ENCODE results near the gene RIPOR3. TPM values are rescaled to one million over a fixed set of nuclear protein-coding genes. Genes with fewer than 3 reads are reported as not detected.
"Not testable (repeated sequence)": the region's sequence is repeated elsewhere in the genome, so short reads cannot be mapped to it uniquely, and the experiment has no call there.

Gene RIPOR3
- total RNA-seq, 1 donor from 2014 or later, result 3.4 TPM

DNA sequence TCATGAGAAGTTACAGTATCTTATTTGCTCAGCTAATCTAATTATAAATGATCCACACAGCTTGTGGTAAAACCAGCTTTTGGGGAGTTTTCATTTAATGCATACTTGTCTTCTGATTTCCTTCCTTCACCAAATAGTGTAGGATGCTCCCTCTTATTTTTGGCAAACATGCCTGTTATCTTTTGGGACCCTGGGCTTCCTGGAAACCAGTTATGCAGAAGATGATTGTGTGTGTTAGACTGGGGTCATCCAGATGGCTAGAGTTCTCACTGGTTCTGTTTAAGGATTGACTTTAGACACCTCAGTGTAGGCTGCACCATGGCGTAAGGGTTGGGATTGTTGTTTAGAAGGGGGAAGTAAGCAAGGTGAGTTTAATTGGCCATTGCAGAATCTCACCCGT is 119.9 kb downstream of the RIPOR3 start:
- intact Hi-C loops (cut with DNase I), result loop anchor here (10.0 kb wide), 1 partner anchor 257 kb away; no protein-coding TSS in a partner anchor
- DNase-seq (ENCODE audit: low spot score), result no peak

DNA sequence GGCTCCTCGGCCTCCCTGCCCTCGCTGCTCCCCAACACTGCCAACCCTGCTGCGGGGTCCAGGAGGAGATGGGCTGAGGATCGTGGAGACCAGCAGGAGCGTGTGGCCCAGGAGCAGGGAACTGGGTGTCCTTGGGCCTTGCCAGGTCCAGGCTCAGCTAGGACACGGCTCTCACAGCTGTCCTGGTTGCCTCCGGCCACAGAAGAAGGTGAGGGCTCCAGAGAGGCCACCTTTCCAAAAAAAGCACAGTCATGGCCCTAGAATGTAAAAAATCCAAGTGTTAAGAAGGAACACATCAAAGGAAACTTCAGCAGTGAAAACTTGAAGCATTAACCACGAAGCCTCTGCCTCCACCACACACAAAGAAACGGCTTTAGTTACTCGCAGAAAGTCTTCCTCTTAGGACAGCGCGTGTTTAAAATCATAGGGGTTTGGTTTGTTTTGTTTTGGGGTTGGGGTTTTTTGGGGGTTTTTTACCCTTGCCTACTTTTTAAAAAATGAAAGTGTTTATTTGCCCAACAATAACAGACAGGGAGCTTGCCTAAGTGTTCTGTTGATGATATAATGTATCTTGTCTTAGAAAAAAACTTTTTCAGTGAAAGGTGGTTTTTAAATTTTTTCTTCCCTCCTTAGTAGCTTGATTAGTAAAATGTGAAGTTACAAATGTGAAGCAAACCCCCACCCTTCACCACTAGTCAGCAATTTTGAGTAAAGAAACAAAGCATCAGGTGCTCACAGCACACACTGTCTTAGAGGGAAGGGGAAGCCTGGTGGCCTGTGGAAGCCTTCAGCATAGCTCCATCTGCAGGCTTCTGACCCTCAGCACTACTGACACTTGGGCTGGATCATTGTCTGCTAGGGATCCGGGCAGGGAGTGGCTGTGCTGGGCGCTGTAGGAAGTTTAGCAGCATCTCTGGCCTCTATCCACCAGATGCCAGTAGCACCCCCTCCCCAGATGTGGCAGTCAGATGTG is 121.2 kb downstream of the RIPOR3 start:
- DNase-seq (ENCODE audit: low spot score), result no peak

DNA sequence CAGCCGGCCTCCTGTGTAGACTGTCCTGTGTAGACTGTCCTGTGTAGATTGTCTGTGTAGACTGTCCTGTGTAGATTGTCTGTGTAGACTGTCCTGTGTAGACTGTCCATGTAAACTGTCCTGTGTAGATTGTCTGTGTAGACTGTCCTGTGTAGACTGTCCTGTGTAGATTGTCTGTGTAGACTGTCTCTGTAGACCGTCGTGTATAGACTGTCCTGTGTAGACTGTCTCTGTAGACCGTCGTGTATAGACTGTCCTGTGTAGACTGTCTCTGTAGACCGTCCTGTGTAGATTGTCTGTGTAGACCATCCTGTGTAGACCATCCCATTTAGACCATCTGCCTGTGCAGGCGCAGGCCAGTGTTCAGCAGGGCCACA is 121.9 kb downstream of the RIPOR3 start:
- intact Hi-C loops (cut with DNase I), result not testable (repeated sequence)

More for the DNA sequence above, 121.2 kb downstream of the RIPOR3 start:
- intact Hi-C loops (cut with DNase I), result loop anchor here (10.0 kb wide), 1 partner anchor 255 kb away; no protein-coding TSS in a partner anchor

DNA sequence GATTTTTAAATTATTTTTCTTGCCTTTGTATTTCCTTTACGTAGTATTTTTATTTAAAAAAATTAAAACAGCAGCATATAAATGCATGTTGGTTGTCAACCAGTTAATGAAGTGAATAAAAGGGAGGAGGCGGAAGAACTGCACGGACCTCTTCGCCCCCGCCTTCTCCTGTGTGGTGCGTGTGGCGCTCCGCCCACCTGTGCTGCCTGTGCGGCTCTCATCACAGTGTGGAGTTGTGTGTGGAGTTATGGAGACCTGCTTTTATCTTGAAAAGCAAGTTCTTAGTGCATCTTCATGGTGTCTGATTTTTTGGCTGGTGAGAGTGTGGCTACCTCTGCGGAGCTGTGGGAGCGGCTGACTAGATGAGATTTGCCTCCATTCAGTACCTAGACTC is 122.8 kb downstream of the RIPOR3 start:
- no peak for DNase-seq (ENCODE audit: low spot score)
- intact Hi-C loops (cut with DNase I), result no loop called here

More for the DNA sequence above, 121.9 kb downstream of the RIPOR3 start:
- not testable (repeated sequence) for DNase-seq (ENCODE audit: low spot score)

DNA sequence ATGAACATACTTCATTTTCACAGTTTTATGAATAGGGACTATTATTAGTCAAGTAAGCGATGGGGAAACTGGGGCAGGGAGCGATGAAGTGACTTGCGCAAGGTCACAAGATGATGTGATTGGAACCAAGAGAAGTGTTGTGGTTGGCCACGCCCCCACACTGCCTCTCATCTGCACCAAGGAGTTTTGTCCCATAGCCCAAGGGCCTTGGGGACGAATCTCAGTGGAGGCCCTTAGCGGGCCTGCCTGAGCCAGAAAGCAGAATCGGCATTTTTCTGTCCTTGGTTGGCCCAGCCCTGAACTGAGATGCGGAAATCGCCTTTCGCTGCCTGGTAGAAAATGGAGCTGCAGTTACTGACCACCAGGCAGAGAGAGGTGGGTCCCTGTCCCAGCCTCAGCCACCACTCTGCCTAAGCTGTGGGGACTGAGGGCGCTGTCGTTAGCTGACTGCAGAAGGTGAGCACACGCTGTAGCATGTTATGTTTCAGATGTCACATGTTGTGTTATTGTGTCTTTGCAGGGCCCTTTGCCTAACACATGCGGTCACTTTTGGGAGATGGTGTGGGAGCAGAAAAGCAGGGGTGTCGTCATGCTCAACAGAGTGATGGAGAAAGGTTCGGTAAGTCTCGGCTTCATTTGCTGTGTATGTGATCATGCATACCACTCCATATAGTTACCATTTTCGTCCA is 123.3 kb downstream of the RIPOR3 start:
- intact Hi-C loops (cut with DNase I), result no loop called here
- DNase-seq (ENCODE audit: low spot score), result no peak

DNA sequence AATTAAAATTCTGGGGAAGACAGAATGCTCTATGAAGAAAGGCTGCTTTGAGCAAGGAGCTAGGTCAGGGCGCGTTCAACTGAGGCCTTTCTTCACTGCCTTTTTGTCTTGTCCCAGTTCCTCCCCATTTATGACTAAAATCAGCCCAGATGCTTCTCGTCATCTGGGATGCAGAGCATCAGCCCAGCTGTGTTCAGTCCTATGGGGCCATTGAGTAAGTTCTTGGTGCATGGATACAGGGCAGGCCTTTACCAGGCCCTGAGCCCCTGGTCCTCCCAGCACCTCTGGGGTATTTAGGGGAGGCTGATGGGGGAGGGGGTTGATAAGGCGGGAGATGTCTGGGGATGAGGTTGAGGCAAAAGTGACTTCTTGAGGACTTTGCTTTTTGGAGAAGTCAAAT is 125.5 kb downstream of the RIPOR3 start:
- no peak for DNase-seq (ENCODE audit: low spot score)
- intact Hi-C loops (cut with DNase I), result no loop called here

DNA sequence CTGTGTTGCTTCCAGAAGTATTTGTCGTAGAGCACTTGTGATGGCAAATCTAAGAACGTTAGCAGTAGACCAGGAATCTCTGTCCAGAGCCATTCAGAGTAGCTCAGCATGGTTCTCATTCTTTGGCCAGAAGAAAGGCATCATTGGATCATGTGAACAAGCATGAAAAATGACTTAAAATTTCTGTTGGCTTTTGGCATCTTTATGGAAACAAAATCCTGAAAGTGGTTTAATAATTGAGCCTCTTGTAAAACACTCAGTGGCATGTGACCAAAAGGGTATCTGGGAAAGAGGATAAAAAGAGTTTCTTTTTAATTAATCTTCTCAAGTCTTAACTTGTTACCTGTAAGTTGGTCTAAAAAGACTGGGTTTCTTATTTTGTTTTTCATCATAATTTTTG is 126.0 kb downstream of the RIPOR3 start:
- no peak for DNase-seq (ENCODE audit: low spot score)
- intact Hi-C loops (cut with DNase I), result no loop called here

DNA sequence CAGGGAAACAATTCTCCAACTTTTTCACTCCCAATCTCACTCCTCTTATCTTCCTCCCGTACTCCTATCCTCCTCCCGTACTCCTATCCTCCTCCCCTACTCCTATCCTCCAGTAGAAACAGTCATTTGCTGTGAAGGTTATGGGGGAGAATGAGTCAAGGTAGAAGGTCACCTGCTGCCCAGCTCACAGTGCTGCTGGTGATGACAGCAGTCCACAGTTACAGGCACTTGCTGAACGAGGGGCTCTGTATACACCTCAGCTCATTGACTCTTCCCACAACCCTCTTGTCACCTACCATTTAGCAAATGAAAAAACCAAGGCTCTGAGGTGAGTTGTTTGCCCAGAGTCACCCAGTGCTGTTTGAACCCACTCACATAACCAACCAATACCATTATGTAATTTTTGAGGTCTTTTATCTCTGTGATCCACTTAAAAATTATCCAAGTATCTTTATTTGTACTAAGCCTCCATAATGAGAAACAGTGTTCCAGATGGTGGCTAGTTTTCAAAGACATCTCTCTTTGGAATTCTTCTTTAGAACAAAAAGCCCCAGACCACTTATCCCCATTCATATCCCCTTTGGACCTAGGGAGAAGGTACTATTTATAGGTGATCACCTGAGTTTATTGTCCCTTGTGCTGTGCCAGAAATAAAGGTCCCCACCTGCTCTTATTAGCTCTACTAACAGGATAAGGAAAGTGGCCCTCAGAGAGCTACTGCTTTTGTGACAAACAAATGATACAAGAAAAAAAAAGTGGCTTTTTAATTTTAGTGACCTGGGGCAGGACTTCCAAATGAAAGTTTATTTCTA is 128.0 kb downstream of the RIPOR3 start:
- DNase-seq (ENCODE audit: low spot score), result no peak
- intact Hi-C loops (cut with DNase I), result no loop called here

DNA sequence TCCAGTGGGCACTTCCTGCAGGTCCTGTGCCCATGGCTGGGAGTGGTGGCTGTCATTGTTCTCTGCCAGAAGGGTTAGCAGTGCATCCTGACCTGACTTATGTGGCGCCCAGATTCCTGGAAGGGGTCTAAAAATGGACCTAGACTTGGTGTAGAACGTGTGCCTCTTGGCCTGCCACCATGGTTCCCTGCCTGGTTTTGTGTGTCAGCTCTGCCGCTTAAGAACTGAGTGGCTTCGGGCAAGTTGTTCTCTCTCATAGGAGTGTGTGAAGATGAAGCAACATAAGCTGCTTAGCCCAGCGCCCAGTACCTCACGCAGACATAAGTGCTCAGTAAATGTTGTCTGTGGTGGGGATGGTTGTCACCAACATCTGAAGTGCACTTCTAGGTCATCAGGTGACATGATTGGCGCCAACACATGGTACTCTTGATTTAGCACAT is 129.1 kb downstream of the RIPOR3 start:
- intact Hi-C loops (cut with DNase I), result no loop called here
- DNase-seq (ENCODE audit: low spot score), result no peak

DNA sequence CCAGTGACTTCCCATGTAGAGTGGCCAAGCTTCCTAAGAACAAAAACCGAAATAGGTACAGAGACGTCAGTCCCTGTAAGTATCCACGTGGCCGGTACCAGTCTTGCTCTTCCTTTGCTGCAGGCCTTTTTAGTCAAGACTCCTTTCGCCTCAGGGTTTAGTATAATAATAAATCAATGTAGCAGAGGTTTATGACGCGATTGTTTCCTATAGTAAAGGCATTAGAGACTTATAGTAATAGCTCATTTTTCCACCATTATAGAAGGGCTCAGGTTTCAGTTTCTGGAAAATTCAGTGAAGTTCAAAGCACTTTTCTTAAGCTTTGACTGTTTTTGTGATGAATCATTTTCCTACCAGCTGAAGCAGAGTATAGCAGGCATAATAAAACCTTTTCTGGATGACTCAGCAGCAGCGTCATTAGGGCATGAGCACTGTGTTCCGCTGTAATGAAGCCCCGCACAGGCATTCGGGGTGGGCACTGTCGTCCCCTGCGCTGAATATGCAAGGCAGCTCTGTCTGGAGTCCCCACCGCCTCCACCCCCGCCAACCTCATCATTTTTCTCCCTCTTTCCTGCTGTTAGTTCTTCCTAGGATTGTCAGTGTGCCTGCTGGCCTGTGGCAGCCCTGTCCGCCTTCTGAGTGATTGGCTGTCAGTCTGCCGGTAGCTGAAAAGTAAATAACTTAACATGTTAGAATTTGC is 129.8 kb downstream of the RIPOR3 start:
- intact Hi-C loops (cut with DNase I), result no loop called here
- no peak for DNase-seq (ENCODE audit: low spot score)

DNA sequence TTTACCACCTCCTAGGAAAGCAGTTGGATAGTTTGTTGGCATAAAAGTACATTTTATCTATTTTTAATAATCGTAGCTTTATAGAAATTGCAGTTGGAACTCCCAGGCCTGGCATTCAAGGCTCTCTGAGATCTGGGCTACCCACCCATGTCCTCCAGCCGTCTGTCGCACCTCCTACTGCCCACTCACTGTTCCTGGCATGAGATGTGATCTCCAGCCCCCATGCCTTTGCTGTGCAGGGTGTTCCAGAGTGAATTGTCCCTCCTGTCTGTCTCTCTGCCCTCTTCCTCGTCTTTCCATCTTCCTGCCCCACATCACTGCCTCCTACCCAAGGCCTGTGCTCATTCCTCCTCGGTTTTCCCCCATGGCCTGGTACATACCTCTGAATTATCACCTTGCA is 130.5 kb downstream of the RIPOR3 start:
- intact Hi-C loops (cut with DNase I), result no loop called here
- DNase-seq (ENCODE audit: low spot score), result no peak

DNA sequence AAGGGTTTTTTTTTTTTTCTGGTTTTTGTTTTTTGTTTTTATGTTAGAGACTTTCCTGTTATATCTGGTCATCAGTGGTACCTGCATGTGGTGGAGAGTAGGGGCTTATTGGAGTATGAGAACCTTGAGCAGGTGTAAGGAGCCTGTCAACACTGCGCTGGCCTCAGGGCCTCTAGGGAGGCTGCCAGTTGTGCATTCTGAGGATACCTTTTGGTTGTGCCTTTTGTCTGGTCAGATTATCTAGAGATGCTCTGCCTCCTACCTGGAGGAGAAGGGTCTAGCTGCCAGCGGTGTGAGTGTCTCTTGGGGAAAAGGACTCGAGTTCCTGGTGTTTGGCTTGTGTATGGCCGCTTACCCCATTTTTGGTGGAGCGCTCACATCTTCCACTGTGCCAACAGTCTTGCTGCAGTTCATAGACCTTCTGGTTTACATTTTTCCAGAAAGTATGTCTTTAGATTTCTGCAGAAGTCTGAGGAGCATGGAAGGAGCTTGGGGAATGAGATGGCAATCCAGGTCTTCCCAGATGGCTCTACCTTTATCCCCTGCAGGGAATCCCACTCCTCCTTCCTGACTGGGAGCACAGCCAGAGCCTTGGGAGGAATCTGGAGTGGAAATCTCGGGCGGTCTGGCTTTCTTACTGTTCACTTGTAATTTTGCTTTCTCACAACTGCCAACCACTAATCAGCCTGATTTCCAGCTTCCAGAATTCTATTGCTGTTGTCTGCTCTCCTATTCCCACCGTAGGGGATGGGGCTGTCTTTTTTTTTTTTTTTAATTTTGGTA is 131.3 kb downstream of the RIPOR3 start:
- intact Hi-C loops (cut with DNase I), result no loop called here
- no peak for DNase-seq (ENCODE audit: low spot score)

DNA sequence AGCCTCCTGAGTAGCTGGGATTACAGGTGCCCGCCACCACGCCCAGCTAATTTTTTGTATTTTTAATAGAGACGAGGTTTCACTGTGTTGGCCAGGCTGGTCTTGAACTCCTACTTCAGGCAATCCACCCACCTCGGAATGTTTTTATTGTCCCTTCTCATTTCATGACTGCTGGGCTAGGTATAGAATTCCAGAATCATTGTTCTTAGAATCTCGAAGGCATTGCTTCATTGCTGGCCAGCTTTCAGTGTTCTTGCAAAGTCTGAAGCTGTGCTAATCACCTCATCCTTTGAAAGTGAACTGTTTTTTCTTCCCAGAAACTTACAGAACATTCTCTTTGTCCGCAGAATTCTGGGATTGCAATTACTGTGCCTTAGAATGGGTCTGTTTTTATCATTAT is 132.2 kb downstream of the RIPOR3 start:
- intact Hi-C loops (cut with DNase I), result no loop called here
- DNase-seq (ENCODE audit: low spot score), result no peak

DNA sequence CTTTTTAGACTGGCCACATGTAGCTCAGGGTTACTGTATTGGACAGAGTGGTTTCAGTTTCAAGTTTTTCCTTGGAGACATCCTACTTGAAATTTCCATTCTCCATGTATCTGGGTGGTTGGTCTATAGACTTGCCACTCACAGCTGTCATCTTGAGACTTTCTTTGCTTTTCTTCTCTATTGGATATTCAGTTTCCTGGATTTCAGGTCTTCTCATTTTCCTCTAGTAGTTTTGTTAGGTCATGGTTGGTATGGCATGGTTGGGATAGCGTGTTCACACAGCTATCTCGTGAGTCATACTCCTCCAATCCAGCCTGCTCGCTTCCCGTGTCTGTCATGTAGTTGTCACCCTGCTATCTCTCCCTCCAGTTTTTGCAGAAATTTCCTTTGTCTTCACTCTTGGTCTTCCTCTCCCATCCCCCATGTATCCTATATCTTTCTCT is 132.8 kb downstream of the RIPOR3 start:
- intact Hi-C loops (cut with DNase I), result no loop called here
- no peak for DNase-seq (ENCODE audit: low spot score)

DNA sequence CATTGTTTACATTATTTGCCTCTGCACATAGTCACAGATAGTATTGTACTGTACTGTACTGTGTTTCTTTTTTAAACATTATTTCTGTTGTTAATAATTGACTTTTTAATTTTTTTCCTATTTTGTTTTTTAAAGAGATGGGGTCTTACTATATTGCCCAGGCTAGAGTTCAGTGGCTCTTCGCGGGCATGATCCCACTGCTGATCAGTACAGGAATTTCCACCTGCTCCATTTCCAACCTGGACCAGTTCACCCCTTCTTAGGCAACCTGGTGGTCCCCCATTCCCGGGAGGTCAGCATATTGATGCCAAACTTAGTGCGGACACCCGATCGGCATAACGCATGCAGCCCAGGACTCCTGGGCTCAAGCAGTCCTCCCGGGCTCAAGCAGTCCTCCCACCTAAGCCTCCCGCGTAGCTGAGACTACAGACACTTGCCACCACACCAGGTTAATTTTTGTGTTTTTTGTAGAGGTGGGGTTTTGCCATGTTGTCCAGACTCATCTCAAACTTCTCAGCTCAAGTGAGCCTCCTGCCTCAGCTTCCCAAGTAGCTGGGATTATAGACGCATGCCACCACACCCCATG is 133.7 kb downstream of the RIPOR3 start:
- no peak for DNase-seq (ENCODE audit: low spot score)
- intact Hi-C loops (cut with DNase I), result no loop called here

DNA sequence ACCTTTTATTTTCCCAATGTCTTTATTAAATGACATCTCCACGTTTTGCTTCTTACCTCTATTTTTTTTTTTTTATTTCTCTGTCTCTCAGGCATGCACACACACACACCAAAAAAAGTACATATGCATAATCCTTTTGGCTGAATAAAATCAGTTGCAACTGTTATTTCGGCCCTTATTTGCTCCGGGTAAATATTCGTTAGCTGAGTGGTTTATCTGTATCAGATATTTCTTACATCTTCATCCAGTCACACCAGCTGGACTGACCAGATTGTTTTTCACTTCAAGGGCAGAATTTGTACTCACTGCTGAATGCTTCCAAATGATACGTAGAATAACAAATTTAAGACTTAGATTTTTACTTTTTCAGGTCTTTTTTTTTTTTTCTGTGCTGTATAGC is 135.7 kb downstream of the RIPOR3 start:
- DNase-seq (ENCODE audit: low spot score), result no peak
- intact Hi-C loops (cut with DNase I), result no loop called here

DNA sequence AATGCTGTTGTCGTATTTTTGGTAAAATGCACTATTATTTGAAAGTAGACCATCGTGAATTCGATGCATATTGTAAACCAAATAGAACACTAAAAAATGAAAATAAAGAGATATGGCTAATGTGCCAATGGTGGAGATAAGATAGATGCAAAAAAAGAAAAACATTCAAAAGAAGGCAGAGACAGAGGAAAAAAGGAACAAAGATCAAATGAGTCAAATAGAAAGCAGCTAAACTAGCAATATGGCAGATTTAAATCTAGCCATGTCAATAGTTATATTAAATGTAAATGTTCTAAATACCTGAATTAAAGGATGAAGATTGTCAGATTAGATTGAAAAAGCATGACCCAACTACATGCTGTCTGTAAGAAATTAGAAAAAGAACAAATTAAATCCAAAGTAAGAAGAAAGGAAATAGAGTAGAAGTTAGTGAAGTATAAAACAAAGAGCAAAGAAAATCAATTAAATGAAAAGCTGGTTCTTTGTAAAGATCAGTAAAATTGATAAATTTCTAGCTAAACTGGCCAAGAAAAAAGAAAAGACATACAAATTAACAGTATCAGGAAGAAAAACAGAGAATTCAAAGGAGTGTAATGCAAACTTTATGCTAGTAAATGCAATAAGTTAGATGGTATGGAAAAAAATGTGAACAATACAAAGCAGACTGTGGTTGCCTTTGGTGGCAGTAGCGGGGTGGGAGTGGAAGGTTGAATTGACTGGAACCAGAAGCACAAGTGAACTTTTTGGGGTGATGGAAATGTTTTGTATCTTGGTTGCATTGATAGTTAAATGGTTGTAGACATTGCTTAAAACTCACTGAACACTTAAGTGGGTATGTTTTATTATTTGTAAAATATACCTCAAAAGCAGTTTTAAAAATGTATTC is 136.4 kb downstream of the RIPOR3 start:
- no peak for DNase-seq (ENCODE audit: low spot score)
- intact Hi-C loops (cut with DNase I), result no loop called here

Data from cardiac septum (tissue), 1 donor.